RKO (cell line): ENCODE measurements around the gene C17orf114.

Experiments
- DNase-seq: peaks from one replicate; pipeline ENCODE4 v3.0.0-alpha.2; 2016; ENCODE audit warnings: low spot score

C17orf114 gene

GRCh38 chr17:4823373-4824089 is 21.4 kb upstream of the C17orf114 start:
- no peak for DNase-seq

- DNase-seq = no peak
Measured at GRCh38 chr17:4822835-4823234, 20.7 kb upstream of the C17orf114 start.

- DNase-seq = no peak
Measured at GRCh38 chr17:4818276-4818675, 16.1 kb upstream of the C17orf114 start.

GRCh38 chr17:4816826-4817225 is 14.7 kb upstream of the C17orf114 start:
- DNase-seq = no peak

GRCh38 chr17:4815043-4815675 is 13.0 kb upstream of the C17orf114 start:
- no peak for DNase-seq

GRCh38 chr17:4812690-4813089 is 10.6 kb upstream of the C17orf114 start:
- no peak for DNase-seq

GRCh38 chr17:4811471-4811870 is 9.3 kb upstream of the C17orf114 start:
- no peak for DNase-seq

- DNase-seq = no peak
Measured at GRCh38 chr17:4810696-4811290, 8.7 kb upstream of the C17orf114 start.

- no peak for DNase-seq
Measured at GRCh38 chr17:4808378-4808767, 6.2 kb upstream of the C17orf114 start.

GRCh38 chr17:4807605-4808377 is 5.7 kb upstream of the C17orf114 start:
- no peak for DNase-seq

GRCh38 chr17:4806777-4807604 is 4.9 kb upstream of the C17orf114 start, which contains the start of gene PLD2:
Gene PLD2 (plus strand): TSS chr17:4807152. CDS start chr17:4807773, 621 bp downstream.
- peak; percentile 87 for DNase-seq

- peak; percentile 30 for DNase-seq
Measured at GRCh38 chr17:4806456-4806776, 4.3 kb upstream of the C17orf114 start.

- no peak for DNase-seq
Measured at GRCh38 chr17:4800462-4801196, 1.5 kb downstream of the C17orf114 start.

- DNase-seq = peak; percentile 61
Measured at GRCh38 chr17:4796552-4796920, 5.6 kb downstream of the C17orf114 start.

GRCh38 chr17:4795168-4795567 is 7.0 kb downstream of the C17orf114 start:
- DNase-seq = no peak

GRCh38 chr17:4790705-4791088 is 11.4 kb downstream of the C17orf114 start:
- no peak for DNase-seq

GRCh38 chr17:4789951-4790704 is 12.0 kb downstream of the C17orf114 start:
- peak; percentile 96 for DNase-seq

- no peak for DNase-seq
Measured at GRCh38 chr17:4789701-4789950, 12.5 kb downstream of the C17orf114 start.

GRCh38 chr17:4788807-4789700 is 13.1 kb downstream of the C17orf114 start, which contains the start of gene GLTPD2:
Gene GLTPD2 (plus strand): TSS chr17:4788964. CDS start chr17:4789012, 48 bp downstream.
- peak; percentile 28 for DNase-seq
